Caco-2 (cell line): Measurements from ENCODE around the gene PERCC1. TPM values are rescaled to one million over a fixed set of nuclear protein-coding genes. Genes with fewer than 3 reads are reported as not detected.

Experiments used
- BruUV-seq: library from RNA; stranded (reverse); fragments of 400-500 nt; replicated peaks from 2 replicates; lab custom pipeline; 2021; lab: Mats Ljungman, UMichigan
- CTCF ChIA-PET: fragments of 300-600 bp; sonication (Branson Sonifier 250); formaldehyde crosslinking; loops from one replicate; lab custom pipeline; 2022; ENCODE audit warnings: antibody characterized with exemption; lab: Charles Lee
- POLR2A ChIA-PET: fragments of 300-600 bp; sonication (Branson Sonifier 250); formaldehyde crosslinking; loops from one replicate; lab custom pipeline; 2022; ENCODE audit warnings: antibody characterized with exemption; lab: Charles Lee
- DNase-seq, 2 experiments: peaks; one replicate each; pipeline versions ENCODE4 v3.0.0 to v3.0.0-alpha.2; 2020 to 2022
- H3K27me3 ChIP-seq: replicated peaks from 2 replicates; pipeline ENCODE4 v1.6.0; 2011; ENCODE audit warnings: low read length; ENCODE audit not compliant: control insufficient read depth, insufficient read depth
- H3K36me3 ChIP-seq: 2 replicates; pipeline ENCODE4 v1.5.1; 2011; ENCODE audit warnings: low read length; ENCODE audit not compliant: control insufficient read depth, insufficient read depth
- H3K4me1 ChIP-seq: fragments of 250-450 bp; sonication (Bioruptor Pico); 2 replicates; pipeline ENCODE4 v1.5.1; 2020; ENCODE audit warnings: mild to moderate bottlenecking
- H3K4me3 ChIP-seq: 2 replicates; pipeline ENCODE4 v1.5.1; 2011; ENCODE audit warnings: low read depth, mild to moderate bottlenecking, control low read depth, low read length
- H3K9me3 ChIP-seq: fragments of 250-450 bp; sonication (Bioruptor Pico); 2 replicates; pipeline ENCODE4 v1.5.1; 2020; ENCODE audit warnings: mild to moderate bottlenecking, moderate library complexity
- H3K27ac Mint-ChIP-seq: one replicate; pipeline ENCODE4 v1.8.0; 2022; ENCODE audit warnings: mixed read lengths; ENCODE audit not compliant: unreplicated experiment
- H3K27me3 Mint-ChIP-seq: one replicate; pipeline ENCODE4 v1.8.0; 2022; ENCODE audit warnings: mixed read lengths; ENCODE audit not compliant: insufficient read depth, unreplicated experiment
- H3K36me3 Mint-ChIP-seq: one replicate; pipeline ENCODE4 v1.8.0; 2022; ENCODE audit warnings: mild to moderate bottlenecking, mixed read lengths; ENCODE audit not compliant: insufficient read depth, unreplicated experiment
- H3K4me1 Mint-ChIP-seq: one replicate; pipeline ENCODE4 v1.8.0; 2022; ENCODE audit warnings: low read depth, mixed read lengths; ENCODE audit not compliant: unreplicated experiment
- H3K4me3 Mint-ChIP-seq: one replicate; pipeline ENCODE4 v1.8.0; 2022; ENCODE audit warnings: mild to moderate bottlenecking, moderate library complexity, mixed read lengths; ENCODE audit not compliant: unreplicated experiment
- H3K9me3 Mint-ChIP-seq: one replicate; pipeline ENCODE4 v1.8.0; 2022; ENCODE audit warnings: mixed read lengths; ENCODE audit not compliant: unreplicated experiment
- intact Hi-C: fragments of 100-400 bp; cut with micrococcal nuclease; formaldehyde crosslinking; loops from one replicate; pipeline ENCODE4 v1.10.0; 2022; ENCODE audit not compliant: unreplicated experiment
- total RNA-seq: library from RNA; stranded (reverse); gene quantifications from 2 replicates; pipeline ENCODE4 v1.2.3, GENCODE V29; 2022
- TF ChIP-seq, protein P1 (sequence below), 2 experiments: fragments of 200-600 bp in 1 of 2; IDR thresholded peaks; 1 replicate in 1 of 2; 2 replicates in 1 of 2; pipeline versions ENCODE4 v1.5.1 to v1.8.0; 2011 to 2022; ENCODE audit warnings: antibody characterized with exemption in 1 of 2, control low read depth in 1 of 2, inconsistent platforms in 1 of 2, low read depth in 1 of 2, low read length in 1 of 2, mild to moderate bottlenecking in 1 of 2, moderate library complexity in 1 of 2; ENCODE audit not compliant: insufficient read depth in 1 of 2, severe bottlenecking in 1 of 2, unreplicated experiment in 1 of 2

The PERCC1 gene
- total RNA-seq, 1 experiment from 2014 or later, result 2.1 TPM

- ChIA-PET CTCF (no interaction called here), POLR2A (no interaction called here)
- H3K27ac Mint-ChIP-seq, result no peak overlapping the region
- H3K4me1 ChIP-seq, result no peaks in the 10 kb centered on the region
- BruUV-seq, result no TSS peak
- TF ChIP-seq, protein P1, sequence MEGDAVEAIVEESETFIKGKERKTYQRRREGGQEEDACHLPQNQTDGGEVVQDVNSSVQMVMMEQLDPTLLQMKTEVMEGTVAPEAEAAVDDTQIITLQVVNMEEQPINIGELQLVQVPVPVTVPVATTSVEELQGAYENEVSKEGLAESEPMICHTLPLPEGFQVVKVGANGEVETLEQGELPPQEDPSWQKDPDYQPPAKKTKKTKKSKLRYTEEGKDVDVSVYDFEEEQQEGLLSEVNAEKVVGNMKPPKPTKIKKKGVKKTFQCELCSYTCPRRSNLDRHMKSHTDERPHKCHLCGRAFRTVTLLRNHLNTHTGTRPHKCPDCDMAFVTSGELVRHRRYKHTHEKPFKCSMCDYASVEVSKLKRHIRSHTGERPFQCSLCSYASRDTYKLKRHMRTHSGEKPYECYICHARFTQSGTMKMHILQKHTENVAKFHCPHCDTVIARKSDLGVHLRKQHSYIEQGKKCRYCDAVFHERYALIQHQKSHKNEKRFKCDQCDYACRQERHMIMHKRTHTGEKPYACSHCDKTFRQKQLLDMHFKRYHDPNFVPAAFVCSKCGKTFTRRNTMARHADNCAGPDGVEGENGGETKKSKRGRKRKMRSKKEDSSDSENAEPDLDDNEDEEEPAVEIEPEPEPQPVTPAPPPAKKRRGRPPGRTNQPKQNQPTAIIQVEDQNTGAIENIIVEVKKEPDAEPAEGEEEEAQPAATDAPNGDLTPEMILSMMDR (IDR thresholded peaks at IDR 0.05; ENCODE audit: insufficient read depth in 1 of 2, low read depth in 1 of 2, low read length in 1 of 2, severe bottlenecking in 1 of 2, unreplicated experiment in 1 of 2), result no peak
- H3K27me3 Mint-ChIP-seq, result no peaks in the 10 kb centered on the region
- H3K27me3 ChIP-seq, result no peaks in the 10 kb centered on the region
- intact Hi-C loops, result no loop called here
- no peak overlapping the region for H3K4me3 Mint-ChIP-seq
- no peak overlapping the region for H3K4me3 ChIP-seq
- DNase-seq, result no peak
- H3K9me3 Mint-ChIP-seq, result no peaks in the 10 kb centered on the region
- peaks cover 17% of the 10 kb centered on the region for H3K36me3 Mint-ChIP-seq
- H3K9me3 ChIP-seq, result no peaks in the 10 kb centered on the region
- H3K4me1 Mint-ChIP-seq, result no peaks in the 10 kb centered on the region
- no peaks in the 10 kb centered on the region for H3K36me3 ChIP-seq
Observed at GRCh38 chr16:1459967-1460366, 29.1 kb downstream of the PERCC1 start.

GRCh38 chr16:1460602-1461138 is 29.8 kb downstream of the PERCC1 start:
- Histone ChIP-seq H3K9me3 (no peaks in the 10 kb centered on the region), H3K4me3 (no peak overlapping the region), H3K36me3 (no peaks in the 10 kb centered on the region), H3K4me1 (no peaks in the 10 kb centered on the region), H3K27me3 (no peaks in the 10 kb centered on the region)
- BruUV-seq, result no TSS peak
- Mint-ChIP-seq H3K4me1 (no peaks in the 10 kb centered on the region), H3K4me3 (no peak overlapping the region), H3K36me3 (peaks cover 14% of the 10 kb centered on the region), H3K27ac (no peak overlapping the region), H3K9me3 (no peaks in the 10 kb centered on the region), H3K27me3 (no peaks in the 10 kb centered on the region)
- ChIA-PET CTCF (interaction anchor here (0.7 kb wide), 1 partner anchor 12 kb away, joined by 3 read pairs; no protein-coding TSS in a partner anchor), POLR2A (no interaction called here)
- intact Hi-C loops, result no loop called here
- DNase-seq, result no peak
- TF ChIP-seq, protein P1 (IDR thresholded peaks at IDR 0.05; ENCODE audit: insufficient read depth in 1 of 2, low read depth in 1 of 2, low read length in 1 of 2, severe bottlenecking in 1 of 2, unreplicated experiment in 1 of 2), result no peak

GRCh38 chr16:1461146-1461545 is 30.3 kb downstream of the PERCC1 start:
- TF ChIP-seq, protein P1 (IDR thresholded peaks at IDR 0.05; ENCODE audit: insufficient read depth in 1 of 2, low read depth in 1 of 2, low read length in 1 of 2, severe bottlenecking in 1 of 2, unreplicated experiment in 1 of 2), result no peak
- ChIA-PET POLR2A (no interaction called here), CTCF (interaction anchor here (0.7 kb wide), 1 partner anchor 12 kb away, joined by 3 read pairs; no protein-coding TSS in a partner anchor)
- H3K4me3 ChIP-seq, result no peak overlapping the region
- Mint-ChIP-seq H3K9me3 (no peaks in the 10 kb centered on the region), H3K36me3 (peaks cover 14% of the 10 kb centered on the region), H3K27ac (no peak overlapping the region), H3K4me1 (no peaks in the 10 kb centered on the region), H3K27me3 (no peaks in the 10 kb centered on the region), H3K4me3 (no peak overlapping the region)
- no peaks in the 10 kb centered on the region for H3K9me3 ChIP-seq
- no peaks in the 10 kb centered on the region for H3K27me3 ChIP-seq
- H3K36me3 ChIP-seq, result no peaks in the 10 kb centered on the region
- DNase-seq, result no peak
- intact Hi-C loops, result no loop called here
- no peaks in the 10 kb centered on the region for H3K4me1 ChIP-seq
- no TSS peak for BruUV-seq
